ENCODE results near the gene RAB6B.

Gene RAB6B

DNA sequence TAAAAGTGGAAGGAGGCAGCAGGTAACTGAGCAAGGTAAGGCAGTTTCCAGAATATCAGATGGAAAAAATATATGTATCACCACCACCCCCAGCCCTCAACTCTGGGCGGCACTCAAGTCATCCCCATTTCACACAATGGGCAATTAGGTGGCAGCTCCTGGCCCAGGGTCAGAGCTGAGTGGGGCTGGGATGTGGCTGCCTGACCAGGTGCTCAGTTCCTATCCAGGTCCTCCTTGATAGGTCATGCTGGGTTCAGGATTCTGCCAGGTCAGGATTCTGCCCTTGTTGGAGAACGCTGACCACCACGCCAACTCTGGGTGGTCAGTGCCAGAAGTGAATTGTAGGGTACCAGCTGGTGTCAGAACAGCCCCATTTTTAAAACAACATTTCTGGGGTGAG, 29.5 kb downstream of the RAB6B start:
- H3K9me3 ChIP-seq (ENCODE audit: insufficient read depth, low read length) = no peaks in the 10 kb centered on the region
- no peak overlapping the region for H3K9ac ChIP-seq (ENCODE audit: insufficient read length, low read depth)
- H3K4me1 ChIP-seq (ENCODE audit: insufficient read depth, insufficient read length) = peaks cover 6% of the 10 kb centered on the region
- H3K4me3 ChIP-seq (ENCODE audit: insufficient read length, low read depth) = no peak overlapping the region
- no peaks in the 10 kb centered on the region for H3K27me3 ChIP-seq (ENCODE audit: insufficient read depth, insufficient read length)
- no peak for TF ChIP-seq SUZ12 (IDR thresholded peaks at IDR 0.05; ENCODE audit: extremely low read depth, insufficient read depth, insufficient read length)
- no peak for TF ChIP-seq YY1 (IDR thresholded peaks at IDR 0.05; ENCODE audit: insufficient read depth, insufficient read length)
- no peak for TF ChIP-seq ZNF274 (IDR thresholded peaks at IDR 0.05; ENCODE audit: low read depth, low read length)
- DNase-seq (ENCODE audit: low read depth, low spot score) = no peak
- H3K36me3 ChIP-seq (ENCODE audit: insufficient read depth, insufficient read length, low read length) = peaks cover 5% of the 10 kb centered on the region

DNA sequence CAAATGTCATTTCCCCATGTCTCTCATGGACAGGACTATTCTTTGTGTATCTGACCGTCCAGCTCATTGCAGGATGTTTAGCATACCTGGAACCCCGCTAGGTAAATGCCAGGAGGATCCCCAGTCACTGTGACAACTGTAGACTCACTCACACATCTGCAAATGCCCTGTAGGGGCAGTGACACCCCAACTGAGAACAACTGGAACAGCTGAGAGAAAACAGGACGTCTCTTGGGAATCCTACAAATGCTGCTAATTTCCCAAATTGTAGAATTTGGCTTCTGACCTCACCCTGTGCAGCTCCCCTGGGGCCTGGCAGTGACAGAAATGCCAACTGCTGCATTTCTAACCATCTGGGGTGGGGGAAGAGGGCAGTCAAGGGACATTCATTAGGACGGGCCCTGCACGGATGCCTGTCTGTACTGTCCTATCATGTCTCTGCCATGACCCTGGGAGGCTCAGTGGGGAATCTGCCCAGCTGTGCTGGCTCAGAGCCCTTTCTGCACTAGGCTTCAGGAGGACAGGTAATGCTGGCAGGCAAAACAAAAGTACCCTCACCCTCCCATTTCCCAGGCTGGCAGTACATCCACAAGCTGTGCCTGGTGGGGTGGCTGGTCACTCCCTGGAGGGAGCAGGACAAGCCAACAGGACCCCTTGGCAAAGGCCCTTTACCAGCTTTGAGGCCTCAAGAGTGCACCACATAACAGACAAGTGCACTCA, 30.4 kb downstream of the RAB6B start:
- H3K9me3 ChIP-seq (ENCODE audit: insufficient read depth, low read length) = no peaks in the 10 kb centered on the region
- TF ChIP-seq ZNF274 (IDR thresholded peaks at IDR 0.05; ENCODE audit: low read depth, low read length) (no peak), SUZ12 (IDR thresholded peaks at IDR 0.05; ENCODE audit: extremely low read depth, insufficient read depth, insufficient read length) (no peak), YY1 (IDR thresholded peaks at IDR 0.05; ENCODE audit: insufficient read depth, insufficient read length) (no peak)
- H3K9ac ChIP-seq (ENCODE audit: insufficient read length, low read depth) = no peak overlapping the region
- DNase-seq (ENCODE audit: low read depth, low spot score) = no peak
- H3K36me3 ChIP-seq (ENCODE audit: insufficient read depth, insufficient read length, low read length) = peaks cover 5% of the 10 kb centered on the region
- no peak overlapping the region for H3K4me3 ChIP-seq (ENCODE audit: insufficient read length, low read depth)
- peaks cover 11% of the 10 kb centered on the region for H3K4me1 ChIP-seq (ENCODE audit: insufficient read depth, insufficient read length)
- no peaks in the 10 kb centered on the region for H3K27me3 ChIP-seq (ENCODE audit: insufficient read depth, insufficient read length)

DNA sequence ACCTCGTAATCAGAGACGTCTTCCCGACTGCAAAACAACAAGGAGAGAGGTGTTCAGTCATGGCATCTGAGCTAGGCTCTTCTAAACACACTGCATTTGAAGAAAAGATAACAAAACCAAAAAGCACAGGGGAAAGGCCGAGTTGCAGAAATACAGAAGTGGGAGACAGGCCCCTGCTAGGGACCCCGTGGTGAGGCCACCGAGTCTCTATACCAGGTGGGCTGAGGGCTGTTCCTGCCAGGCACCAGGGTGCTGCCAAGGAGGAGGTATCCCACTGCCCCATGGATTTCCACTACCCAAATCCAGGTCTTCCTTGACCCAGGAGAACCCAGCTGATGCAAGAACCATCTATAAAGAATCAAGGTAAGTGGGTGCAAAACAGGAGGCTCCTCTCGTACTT, 31.1 kb downstream of the RAB6B start:
- no peak for DNase-seq (ENCODE audit: low read depth, low spot score)
- Histone ChIP-seq H3K4me3 (ENCODE audit: insufficient read length, low read depth) (no peak overlapping the region), H3K27me3 (ENCODE audit: insufficient read depth, insufficient read length) (no peaks in the 10 kb centered on the region), H3K4me1 (ENCODE audit: insufficient read depth, insufficient read length) (peaks cover 11% of the 10 kb centered on the region), H3K9ac (ENCODE audit: insufficient read length, low read depth) (no peak overlapping the region), H3K9me3 (ENCODE audit: insufficient read depth, low read length) (no peaks in the 10 kb centered on the region), H3K36me3 (ENCODE audit: insufficient read depth, insufficient read length, low read length) (peaks cover 5% of the 10 kb centered on the region)
- TF ChIP-seq SUZ12 (IDR thresholded peaks at IDR 0.05; ENCODE audit: extremely low read depth, insufficient read depth, insufficient read length) (no peak), ZNF274 (IDR thresholded peaks at IDR 0.05; ENCODE audit: low read depth, low read length) (no peak), YY1 (IDR thresholded peaks at IDR 0.05; ENCODE audit: insufficient read depth, insufficient read length) (no peak)

DNA sequence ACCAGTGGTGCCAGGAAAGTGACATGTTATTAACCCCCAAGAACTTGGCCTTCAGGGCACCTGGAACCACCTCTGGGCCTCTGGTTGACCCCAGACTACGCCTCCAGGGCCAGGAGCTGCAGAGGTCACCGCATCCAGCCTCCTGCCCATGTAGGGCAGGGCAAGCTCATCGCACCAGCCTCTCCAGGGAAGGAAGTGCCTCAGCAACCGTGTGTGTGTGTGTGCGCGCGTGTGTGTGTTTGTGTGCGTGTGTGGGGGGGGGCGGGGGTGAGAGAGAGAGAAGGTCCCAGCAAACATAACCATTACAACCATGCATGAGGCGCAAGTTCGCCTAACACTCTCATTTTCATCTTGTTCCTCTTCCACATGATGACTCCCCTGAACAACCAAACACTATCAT, 31.8 kb downstream of the RAB6B start:
- H3K27me3 ChIP-seq (ENCODE audit: insufficient read depth, insufficient read length) = no peaks in the 10 kb centered on the region
- peaks cover 8% of the 10 kb centered on the region for H3K36me3 ChIP-seq (ENCODE audit: insufficient read depth, insufficient read length, low read length)
- H3K4me1 ChIP-seq (ENCODE audit: insufficient read depth, insufficient read length) = peaks cover 11% of the 10 kb centered on the region
- TF ChIP-seq YY1 (IDR thresholded peaks at IDR 0.05; ENCODE audit: insufficient read depth, insufficient read length) (no peak), SUZ12 (IDR thresholded peaks at IDR 0.05; ENCODE audit: extremely low read depth, insufficient read depth, insufficient read length) (no peak), ZNF274 (IDR thresholded peaks at IDR 0.05; ENCODE audit: low read depth, low read length) (no peak)
- DNase-seq (ENCODE audit: low read depth, low spot score) = no peak
- no peaks in the 10 kb centered on the region for H3K9me3 ChIP-seq (ENCODE audit: insufficient read depth, low read length)
- no peak overlapping the region for H3K9ac ChIP-seq (ENCODE audit: insufficient read length, low read depth)
- H3K4me3 ChIP-seq (ENCODE audit: insufficient read length, low read depth) = no peak overlapping the region

DNA sequence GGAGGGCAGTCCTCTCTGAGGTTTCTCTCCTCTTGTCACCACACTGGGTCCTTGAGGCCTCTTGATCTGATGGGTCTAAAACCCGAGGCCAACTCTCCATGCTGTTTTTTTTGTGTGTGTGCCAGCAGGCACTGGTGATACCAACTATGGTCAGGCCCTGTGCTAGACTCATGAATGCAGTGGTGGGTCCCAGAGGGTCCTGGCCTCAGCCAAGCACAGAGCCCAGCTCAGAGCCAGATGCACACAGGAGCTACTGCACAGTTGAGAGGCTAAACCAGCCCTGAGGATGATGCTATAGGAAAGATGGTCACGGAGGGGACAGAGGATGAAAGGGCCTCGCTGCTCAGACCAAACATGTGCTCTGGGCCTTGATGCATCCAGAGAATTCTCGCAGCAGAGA, 33.5 kb downstream of the RAB6B start:
- no peaks in the 10 kb centered on the region for H3K9me3 ChIP-seq (ENCODE audit: insufficient read depth, low read length)
- TF ChIP-seq YY1 (IDR thresholded peaks at IDR 0.05; ENCODE audit: insufficient read depth, insufficient read length) (no peak), SUZ12 (IDR thresholded peaks at IDR 0.05; ENCODE audit: extremely low read depth, insufficient read depth, insufficient read length) (no peak), ZNF274 (IDR thresholded peaks at IDR 0.05; ENCODE audit: low read depth, low read length) (no peak)
- H3K4me3 ChIP-seq (ENCODE audit: insufficient read length, low read depth) = no peak overlapping the region
- H3K4me1 ChIP-seq (ENCODE audit: insufficient read depth, insufficient read length) = peaks cover 11% of the 10 kb centered on the region
- DNase-seq (ENCODE audit: low read depth, low spot score) = no peak
- H3K36me3 ChIP-seq (ENCODE audit: insufficient read depth, insufficient read length, low read length) = peaks cover 8% of the 10 kb centered on the region
- no peak overlapping the region for H3K9ac ChIP-seq (ENCODE audit: insufficient read length, low read depth)
- H3K27me3 ChIP-seq (ENCODE audit: insufficient read depth, insufficient read length) = no peaks in the 10 kb centered on the region

DNA sequence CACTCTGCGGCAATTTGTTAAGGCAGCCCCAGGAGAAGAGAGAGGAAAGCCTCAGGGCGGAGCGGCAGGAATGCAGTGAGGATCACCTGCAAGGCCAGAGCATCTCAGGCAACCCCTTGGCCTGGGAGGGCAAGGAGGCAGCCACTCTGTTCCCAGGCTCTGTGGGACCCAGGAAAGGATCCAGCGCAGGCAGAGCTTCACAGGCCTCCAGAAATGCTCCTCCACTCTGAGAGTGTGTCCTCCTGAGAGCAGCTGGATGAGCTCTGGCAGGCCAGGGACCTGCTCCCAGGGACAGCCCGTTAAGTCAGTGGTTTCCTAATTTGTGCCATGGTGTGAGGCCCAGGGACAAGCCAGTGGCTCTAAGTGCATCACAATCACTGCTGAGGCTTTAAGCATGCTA, 35.2 kb downstream of the RAB6B start:
- H3K36me3 ChIP-seq (ENCODE audit: insufficient read depth, insufficient read length, low read length) = peaks cover 8% of the 10 kb centered on the region
- H3K4me3 ChIP-seq (ENCODE audit: insufficient read length, low read depth) = no peak overlapping the region
- TF ChIP-seq SUZ12 (IDR thresholded peaks at IDR 0.05; ENCODE audit: extremely low read depth, insufficient read depth, insufficient read length) = no peak
- no peak for TF ChIP-seq ZNF274 (IDR thresholded peaks at IDR 0.05; ENCODE audit: low read depth, low read length)
- TF ChIP-seq YY1 (IDR thresholded peaks at IDR 0.05; ENCODE audit: insufficient read depth, insufficient read length) = no peak
- H3K4me1 ChIP-seq (ENCODE audit: insufficient read depth, insufficient read length) = peaks cover 11% of the 10 kb centered on the region
- DNase-seq (ENCODE audit: low read depth, low spot score) = no peak
- H3K9ac ChIP-seq (ENCODE audit: insufficient read length, low read depth) = no peak overlapping the region
- no peaks in the 10 kb centered on the region for H3K27me3 ChIP-seq (ENCODE audit: insufficient read depth, insufficient read length)
- H3K9me3 ChIP-seq (ENCODE audit: insufficient read depth, low read length) = no peaks in the 10 kb centered on the region

DNA sequence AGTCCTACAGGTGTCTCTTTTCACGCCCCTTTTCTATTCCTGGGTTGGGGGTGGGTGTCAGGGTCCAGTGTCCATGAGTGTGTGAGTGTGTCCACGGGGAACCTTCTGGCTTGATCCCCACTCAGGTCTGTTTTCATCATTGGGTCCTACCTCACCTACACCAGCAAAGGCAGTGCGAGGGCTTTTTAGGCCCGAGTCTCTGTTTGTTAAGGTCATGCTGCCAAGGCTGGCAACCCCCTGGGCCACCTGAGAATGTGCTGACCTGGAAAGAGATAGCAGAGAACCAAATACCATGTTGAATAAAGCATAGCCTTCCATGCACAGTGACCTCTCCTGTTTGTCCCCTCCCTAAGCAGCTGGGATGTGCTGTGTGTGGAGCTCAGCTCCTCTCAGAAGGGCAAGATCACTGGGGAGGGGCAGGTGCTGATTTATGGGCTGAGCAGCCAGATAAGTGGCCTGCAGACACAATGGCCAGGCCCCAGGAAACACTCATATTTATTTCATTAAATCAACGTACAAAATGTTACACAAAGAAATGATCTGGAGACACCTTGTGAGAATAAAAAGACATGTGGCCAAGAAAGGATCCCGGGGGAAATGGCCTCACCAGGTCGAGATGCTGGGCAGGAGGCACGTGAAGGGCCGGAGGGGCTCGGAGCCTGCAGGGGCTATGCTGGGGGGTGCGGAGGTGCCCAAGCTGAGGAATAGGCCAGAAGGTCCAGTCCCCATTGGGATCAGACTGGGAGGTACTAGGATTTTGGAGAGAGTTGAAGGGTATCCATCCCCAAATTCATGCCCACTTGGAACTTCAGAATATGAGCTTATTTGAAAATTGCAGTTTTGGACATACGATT, 36.1 kb downstream of the RAB6B start:
- peaks cover 8% of the 10 kb centered on the region for H3K36me3 ChIP-seq (ENCODE audit: insufficient read depth, insufficient read length, low read length)
- H3K9ac ChIP-seq (ENCODE audit: insufficient read length, low read depth) = no peak overlapping the region
- no peaks in the 10 kb centered on the region for H3K27me3 ChIP-seq (ENCODE audit: insufficient read depth, insufficient read length)
- peaks cover 9% of the 10 kb centered on the region for H3K4me1 ChIP-seq (ENCODE audit: insufficient read depth, insufficient read length)
- no peak overlapping the region for H3K4me3 ChIP-seq (ENCODE audit: insufficient read length, low read depth)
- TF ChIP-seq YY1 (IDR thresholded peaks at IDR 0.05; ENCODE audit: insufficient read depth, insufficient read length) (no peak), ZNF274 (IDR thresholded peaks at IDR 0.05; ENCODE audit: low read depth, low read length) (no peak), SUZ12 (IDR thresholded peaks at IDR 0.05; ENCODE audit: extremely low read depth, insufficient read depth, insufficient read length) (no peak)
- no peak for DNase-seq (ENCODE audit: low read depth, low spot score)
- no peaks in the 10 kb centered on the region for H3K9me3 ChIP-seq (ENCODE audit: insufficient read depth, low read length)
